Measurements from ENCODE around the gene MYOF.
A peak's percentile ranks its signal among the peaks of the same experiment; 100 is the strongest.

Gene MYOF

DNA sequence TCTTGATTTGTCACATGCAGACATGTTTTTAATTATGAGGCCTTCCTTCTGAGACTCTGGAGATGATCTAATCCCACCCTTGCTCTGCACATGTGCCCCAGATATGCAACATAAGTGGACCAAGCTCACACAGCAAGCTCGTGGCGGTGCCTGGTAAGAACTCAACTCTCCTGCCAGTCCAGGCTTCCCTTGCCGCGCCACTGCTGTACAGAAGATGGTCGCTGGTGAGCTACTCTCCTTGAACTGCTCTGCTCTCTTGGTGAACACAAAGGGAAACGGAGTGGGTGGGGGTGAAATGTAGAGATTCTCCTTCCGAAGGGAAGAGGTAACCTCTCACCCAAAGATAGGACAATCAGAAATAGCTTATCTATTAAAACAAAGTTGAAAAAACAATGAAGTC is 25.7 kb downstream of the MYOF start:
- Histone ChIP-seq H3K4ac (ENCODE audit: low read depth, low read length) (peak overlapping the region; percentile 65), H3K4me2 (ENCODE audit: low read length) (no peak overlapping the region), H3K4me3 (ENCODE audit: low read depth, low read length) (no peak overlapping the region), H3K36me3 (ENCODE audit: control insufficient read depth in 1 of 2, insufficient read depth in 2 of 2, low read length in 2 of 2) (peaks cover 12% of the 10 kb centered on the region in 2 experiments), H3K79me1 (ENCODE audit: low read length) (peaks cover 25% of the 10 kb centered on the region), H2AK5ac (ENCODE audit: low read length) (peak overlapping the region; percentile 8), H3K27ac (ENCODE audit: low read depth, low read length) (no peak overlapping the region), H3K79me2 (ENCODE audit: control insufficient read depth, insufficient read depth, low read length, poor library complexity) (no peaks in the 10 kb centered on the region), H4K8ac (ENCODE audit: low read depth, low read length) (no peak overlapping the region), H2AFZ (ENCODE audit: insufficient read depth, low read length, poor library complexity) (no peak overlapping the region), H3K27me3 (ENCODE audit: insufficient read depth, low read length) (no peaks in the 10 kb centered on the region), H4K91ac (ENCODE audit: low read depth, low read length) (no peak overlapping the region), H3K9ac (ENCODE audit: low read length) (no peak overlapping the region), H3K18ac (ENCODE audit: low read length) (peak overlapping the region; percentile 8), H2BK12ac (ENCODE audit: low read length) (peak overlapping the region; percentile 30), H3K9me3 (ENCODE audit: insufficient read depth, low read depth, low read length) (no peaks in the 10 kb centered on the region), H3K4me1 (ENCODE audit: control insufficient read depth in 1 of 2, insufficient read depth in 2 of 2, low read length in 2 of 2) (peaks cover 19 to 27% of the 10 kb centered on the region in 2 experiments), H2BK120ac (ENCODE audit: insufficient read depth, low read length, poor library complexity) (peak overlapping the region; percentile 18), H4K12ac (ENCODE audit: low read depth, low read length) (no peak overlapping the region), H3K23ac (ENCODE audit: low read length) (no peak overlapping the region), H3K14ac (ENCODE audit: low read length) (peak overlapping the region; percentile 1), H2BK5ac (ENCODE audit: low read depth, low read length, poor library complexity) (no peak overlapping the region)
- no peak for DNase-seq
- no CpG with 5 or more reads among the region's 7 CpGs for WGBS (ENCODE audit: extremely low coverage, insufficient coverage, insufficient read length)

DNA sequence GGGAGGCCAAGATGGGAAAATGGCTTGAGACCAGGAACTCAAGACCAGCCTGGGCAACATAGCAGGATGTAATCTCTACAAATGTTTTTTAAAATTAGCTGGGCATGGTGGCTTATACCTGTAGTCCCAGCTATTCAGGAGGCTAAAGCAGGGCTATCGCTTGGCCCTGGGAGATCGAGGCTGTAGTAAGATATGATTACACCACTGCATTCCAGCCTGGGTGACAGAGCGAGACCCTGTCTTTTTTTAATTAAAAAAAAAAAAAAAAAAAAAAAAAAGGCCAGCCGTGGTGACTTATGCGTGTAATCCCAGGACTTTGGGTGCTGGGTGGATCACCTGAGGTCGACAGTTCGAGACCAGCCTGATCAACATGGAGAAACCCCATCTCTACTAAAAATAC is 27.4 kb downstream of the MYOF start:
- H4K12ac ChIP-seq (ENCODE audit: low read depth, low read length): no peak overlapping the region
- H3K4ac ChIP-seq (ENCODE audit: low read depth, low read length): no peak overlapping the region
- DNase-seq: no peak
- H3K27ac ChIP-seq (ENCODE audit: low read depth, low read length): no peak overlapping the region
- no peaks in the 10 kb centered on the region for H3K27me3 ChIP-seq (ENCODE audit: insufficient read depth, low read length)
- H2AK5ac ChIP-seq (ENCODE audit: low read length): no peak overlapping the region
- H3K36me3 ChIP-seq (ENCODE audit: control insufficient read depth in 1 of 2, insufficient read depth in 2 of 2, low read length in 2 of 2): peaks cover 14 to 18% of the 10 kb centered on the region in 2 experiments
- no peak overlapping the region for H4K8ac ChIP-seq (ENCODE audit: low read depth, low read length)
- H3K18ac ChIP-seq (ENCODE audit: low read length): no peak overlapping the region
- WGBS (ENCODE audit: extremely low coverage, insufficient coverage, insufficient read length): no CpG with 5 or more reads among the region's 7 CpGs
- no peak overlapping the region for H2AFZ ChIP-seq (ENCODE audit: insufficient read depth, low read length, poor library complexity)
- peak overlapping the region; percentile 51 for H3K14ac ChIP-seq (ENCODE audit: low read length)
- H3K9ac ChIP-seq (ENCODE audit: low read length): no peak overlapping the region
- no peaks in the 10 kb centered on the region for H3K9me3 ChIP-seq (ENCODE audit: insufficient read depth, low read depth, low read length)
- H3K23ac ChIP-seq (ENCODE audit: low read length): no peak overlapping the region
- no peak overlapping the region for H3K4me3 ChIP-seq (ENCODE audit: low read depth, low read length)
- H3K4me1 ChIP-seq (ENCODE audit: control insufficient read depth in 1 of 2, insufficient read depth in 2 of 2, low read length in 2 of 2): peaks cover 9 to 15% of the 10 kb centered on the region in 2 experiments
- no peak overlapping the region for H3K4me2 ChIP-seq (ENCODE audit: low read length)
- H4K91ac ChIP-seq (ENCODE audit: low read depth, low read length): peak overlapping the region; percentile 18
- H3K79me1 ChIP-seq (ENCODE audit: low read length): peaks cover 13% of the 10 kb centered on the region
- H3K79me2 ChIP-seq (ENCODE audit: control insufficient read depth, insufficient read depth, low read length, poor library complexity): no peaks in the 10 kb centered on the region
- H2BK120ac ChIP-seq (ENCODE audit: insufficient read depth, low read length, poor library complexity): no peak overlapping the region
- H2BK5ac ChIP-seq (ENCODE audit: low read depth, low read length, poor library complexity): no peak overlapping the region
- H2BK12ac ChIP-seq (ENCODE audit: low read length): no peak overlapping the region

DNA sequence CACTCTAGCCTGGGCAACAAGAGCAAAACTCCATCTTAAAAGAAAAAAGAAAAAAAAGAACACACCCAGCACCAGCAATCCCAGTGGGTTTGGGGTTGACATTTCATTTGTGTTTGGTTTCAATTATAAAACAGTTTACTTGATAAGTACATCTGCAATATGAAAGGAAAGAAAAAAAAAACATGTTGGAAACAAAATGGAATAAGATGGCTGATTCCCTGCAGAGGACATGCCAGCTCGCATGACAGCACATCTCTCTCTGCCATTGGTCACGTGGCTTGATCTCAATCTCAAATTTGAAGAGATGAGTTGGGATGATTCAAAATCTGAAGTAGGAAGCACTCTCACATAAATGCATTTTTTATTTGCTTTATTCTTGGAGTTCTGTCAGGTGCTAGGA is 28.0 kb downstream of the MYOF start:
- no peak overlapping the region for H2AK5ac ChIP-seq (ENCODE audit: low read length)
- no peak overlapping the region for H4K12ac ChIP-seq (ENCODE audit: low read depth, low read length)
- H3K79me1 ChIP-seq (ENCODE audit: low read length): peaks cover 9% of the 10 kb centered on the region
- no peak overlapping the region for H3K4me3 ChIP-seq (ENCODE audit: low read depth, low read length)
- H3K79me2 ChIP-seq (ENCODE audit: control insufficient read depth, insufficient read depth, low read length, poor library complexity): no peaks in the 10 kb centered on the region
- no CpG with 5 or more reads among the region's 2 CpGs for WGBS (ENCODE audit: extremely low coverage, insufficient coverage, insufficient read length)
- no peak overlapping the region for H3K23ac ChIP-seq (ENCODE audit: low read length)
- no peak overlapping the region for H3K14ac ChIP-seq (ENCODE audit: low read length)
- H3K4ac ChIP-seq (ENCODE audit: low read depth, low read length): no peak overlapping the region
- peaks cover 13 to 21% of the 10 kb centered on the region in 2 experiments for H3K36me3 ChIP-seq (ENCODE audit: control insufficient read depth in 1 of 2, insufficient read depth in 2 of 2, low read length in 2 of 2)
- no peak overlapping the region for H2BK12ac ChIP-seq (ENCODE audit: low read length)
- no peak for DNase-seq
- no peak overlapping the region for H4K8ac ChIP-seq (ENCODE audit: low read depth, low read length)
- H3K27ac ChIP-seq (ENCODE audit: low read depth, low read length): no peak overlapping the region
- no peaks in the 10 kb centered on the region for H3K27me3 ChIP-seq (ENCODE audit: insufficient read depth, low read length)
- no peaks in the 10 kb centered on the region for H3K9me3 ChIP-seq (ENCODE audit: insufficient read depth, low read depth, low read length)
- H3K4me1 ChIP-seq (ENCODE audit: control insufficient read depth in 1 of 2, insufficient read depth in 2 of 2, low read length in 2 of 2): peaks cover 5 to 10% of the 10 kb centered on the region in 2 experiments
- H3K9ac ChIP-seq (ENCODE audit: low read length): no peak overlapping the region
- no peak overlapping the region for H3K18ac ChIP-seq (ENCODE audit: low read length)
- no peak overlapping the region for H3K4me2 ChIP-seq (ENCODE audit: low read length)
- no peak overlapping the region for H4K91ac ChIP-seq (ENCODE audit: low read depth, low read length)
- H2AFZ ChIP-seq (ENCODE audit: insufficient read depth, low read length, poor library complexity): no peak overlapping the region
- H2BK5ac ChIP-seq (ENCODE audit: low read depth, low read length, poor library complexity): no peak overlapping the region
- H2BK120ac ChIP-seq (ENCODE audit: insufficient read depth, low read length, poor library complexity): no peak overlapping the region

DNA sequence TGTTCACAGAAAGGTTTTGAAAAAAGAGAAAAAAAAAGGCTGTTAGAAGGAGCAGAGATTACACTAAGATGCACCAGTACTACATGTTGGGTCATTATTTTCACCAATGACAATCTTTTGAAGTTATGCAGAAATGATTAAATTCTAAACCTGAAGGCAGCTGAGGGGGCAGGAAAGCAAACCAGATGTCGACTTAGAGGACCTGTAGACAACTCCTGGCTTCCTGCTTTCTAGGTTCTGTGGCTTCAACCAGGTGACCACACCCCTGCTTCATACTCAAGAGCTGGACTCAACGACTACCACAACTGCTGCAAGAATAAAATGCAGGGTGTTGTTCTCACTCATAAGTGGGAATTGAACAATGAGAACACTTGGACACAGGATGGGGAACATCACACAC is 30.0 kb downstream of the MYOF start:
- Histone ChIP-seq H3K9me3 (ENCODE audit: insufficient read depth, low read depth, low read length) (no peaks in the 10 kb centered on the region), H2AK5ac (ENCODE audit: low read length) (no peak overlapping the region), H3K4ac (ENCODE audit: low read depth, low read length) (no peak overlapping the region), H3K27ac (ENCODE audit: low read depth, low read length) (no peak overlapping the region), H3K4me1 (ENCODE audit: control insufficient read depth in 1 of 2, insufficient read depth in 2 of 2, low read length in 2 of 2) (no peaks in the 10 kb centered on the region), H2BK5ac (ENCODE audit: low read depth, low read length, poor library complexity) (no peak overlapping the region), H4K12ac (ENCODE audit: low read depth, low read length) (no peak overlapping the region), H2BK12ac (ENCODE audit: low read length) (no peak overlapping the region), H4K91ac (ENCODE audit: low read depth, low read length) (no peak overlapping the region), H2AFZ (ENCODE audit: insufficient read depth, low read length, poor library complexity) (no peak overlapping the region), H3K27me3 (ENCODE audit: insufficient read depth, low read length) (no peaks in the 10 kb centered on the region), H3K14ac (ENCODE audit: low read length) (no peak overlapping the region), H3K23ac (ENCODE audit: low read length) (no peak overlapping the region), H3K4me2 (ENCODE audit: low read length) (no peak overlapping the region), H2BK120ac (ENCODE audit: insufficient read depth, low read length, poor library complexity) (no peak overlapping the region), H4K8ac (ENCODE audit: low read depth, low read length) (no peak overlapping the region), H3K36me3 (ENCODE audit: control insufficient read depth in 1 of 2, insufficient read depth in 2 of 2, low read length in 2 of 2) (peaks cover 13 to 26% of the 10 kb centered on the region in 2 experiments), H3K79me1 (ENCODE audit: low read length) (peaks cover 2% of the 10 kb centered on the region), H3K79me2 (ENCODE audit: control insufficient read depth, insufficient read depth, low read length, poor library complexity) (no peaks in the 10 kb centered on the region), H3K9ac (ENCODE audit: low read length) (no peak overlapping the region), H3K4me3 (ENCODE audit: low read depth, low read length) (no peak overlapping the region), H3K18ac (ENCODE audit: low read length) (no peak overlapping the region)
- no peak for DNase-seq
- no CpG with 5 or more reads among the region's 2 CpGs for WGBS (ENCODE audit: extremely low coverage, insufficient coverage, insufficient read length)

All from trophoblast cell (in vitro differentiated cells and primary cell).